CD14-positive monocyte (primary cell): Measurements from ENCODE around the gene TAS2R46. TPM values are rescaled to one million over a fixed set of nuclear protein-coding genes. Genes with fewer than 3 reads are reported as not detected.
"Not testable (repeated sequence)": the region's sequence is repeated elsewhere in the genome, so short reads cannot be mapped to it uniquely, and the experiment has no call there.

Source experiments
- DNase-seq, 3 donors: peaks; one replicate each; pipeline ENCODE4 v3.0.0-alpha.2; 2011 to 2022
- H2AFZ ChIP-seq: 2 replicates; pipeline ENCODE4 v1.6.0; 2012; ENCODE audit warnings: mild to moderate bottlenecking, low read depth, low read length, inconsistent platforms; ENCODE audit not compliant: insufficient read depth, poor library complexity, severe bottlenecking
- H3K27ac ChIP-seq, 2 donors: 1 replicate in 1 of 2; 2 replicates in 1 of 2; pipeline ENCODE4 v1.5.1; 2012 to 2013; ENCODE audit warnings: low read length in 2 of 2, control low read depth in 1 of 2, inconsistent platforms in 1 of 2, low read depth in 1 of 2, mild to moderate bottlenecking in 1 of 2
- H3K27me3 ChIP-seq, 2 donors: one replicate each; pipeline versions ENCODE4 v1.6.0 to v1.6.1; 2011 to 2013; ENCODE audit warnings: low read length in 2 of 2; ENCODE audit not compliant: control insufficient read depth in 2 of 2, insufficient read depth in 2 of 2
- H3K36me3 ChIP-seq, 2 donors: replicated peaks in 1 of 2; 1 replicate in 1 of 2; 2 replicates in 1 of 2; pipeline versions ENCODE4 v1.5.1 to v1.6.1; 2012 to 2013; ENCODE audit warnings: low read length in 2 of 2, control low read depth in 1 of 2, inconsistent platforms in 1 of 2, mild to moderate bottlenecking in 1 of 2; ENCODE audit not compliant: insufficient read depth in 2 of 2, control insufficient read depth in 1 of 2
- H3K4me1 ChIP-seq, 2 donors: 1 replicate in 1 of 2; 2 replicates in 1 of 2; pipeline versions ENCODE4 v1.5.1 to v1.6.1; 2012 to 2013; ENCODE audit warnings: low read length in 2 of 2, control low read depth in 1 of 2, inconsistent platforms in 1 of 2, mild to moderate bottlenecking in 1 of 2, moderate library complexity in 1 of 2; ENCODE audit not compliant: insufficient read depth in 2 of 2, control insufficient read depth in 1 of 2
- H3K4me2 ChIP-seq: replicated peaks from 2 replicates; pipeline ENCODE3; 2012; ENCODE audit warnings: low read length, moderate library complexity, mild to moderate bottlenecking; ENCODE audit not compliant: poor library complexity, severe bottlenecking; ENCODE audit errors: extremely low read depth
- H3K4me3 ChIP-seq, 3 experiments: fragments of 200-600 bp in 1 of 3; sonication (generic) in 1 of 3; replicated peaks in 1 of 3; 1 replicate in 2 of 3; 2 replicates in 1 of 3; pipeline ENCODE4 v1.5.1; 2011 to 2013; ENCODE audit warnings: low read length in 3 of 3, mild to moderate bottlenecking in 3 of 3, control low read depth in 2 of 3, low read depth in 2 of 3, inconsistent platforms in 1 of 3, moderate library complexity in 1 of 3
- H3K79me2 ChIP-seq: 2 replicates; pipeline ENCODE4 v1.6.0; 2012; ENCODE audit warnings: mild to moderate bottlenecking, control low read depth, inconsistent platforms, low read length, moderate library complexity; ENCODE audit not compliant: insufficient read depth
- H3K9ac ChIP-seq: 2 replicates; pipeline ENCODE4 v1.6.0; 2017; ENCODE audit warnings: low read length, mild to moderate bottlenecking; ENCODE audit not compliant: insufficient read depth, poor library complexity, severe bottlenecking
- H3K9me3 ChIP-seq, 2 donors: replicated peaks in 1 of 2; 1 replicate in 1 of 2; 2 replicates in 1 of 2; pipeline versions ENCODE4 v1.5.1 to v1.6.1; 2012 to 2013; ENCODE audit warnings: low read length in 2 of 2, control low read depth in 1 of 2; ENCODE audit not compliant: control insufficient read depth in 1 of 2, insufficient read depth in 1 of 2
- H4K20me1 ChIP-seq: 2 replicates; pipeline ENCODE4 v1.6.0; 2012; ENCODE audit warnings: mild to moderate bottlenecking, low read length, control low read depth, moderate library complexity; ENCODE audit not compliant: insufficient read depth
- H3K27ac Mint-ChIP-seq, 7 donors: one replicate each; pipeline ENCODE4 v1.8.0; 2020; ENCODE audit warnings: mild to moderate bottlenecking in 7 of 7, mixed read lengths in 7 of 7, moderate library complexity in 6 of 7, inconsistent platforms in 2 of 7
- H3K27me3 Mint-ChIP-seq, 3 donors: one replicate each; pipeline ENCODE4 v1.8.0; 2021 to 2022; ENCODE audit warnings: low read depth in 3 of 3, mild to moderate bottlenecking in 3 of 3, mixed read lengths in 3 of 3, moderate library complexity in 3 of 3, inconsistent platforms in 1 of 3
- H3K36me3 Mint-ChIP-seq, 2 donors: one replicate each; pipeline ENCODE4 v1.8.0; 2020; ENCODE audit warnings: mixed read lengths in 2 of 2, inconsistent platforms in 1 of 2, mild to moderate bottlenecking in 1 of 2
- H3K4me1 Mint-ChIP-seq: one replicate; pipeline ENCODE4 v1.8.0; 2020; ENCODE audit warnings: mild to moderate bottlenecking, mixed read lengths
- H3K4me3 Mint-ChIP-seq, 2 donors: one replicate each; pipeline ENCODE4 v1.8.0; 2020; ENCODE audit warnings: mild to moderate bottlenecking in 2 of 2, mixed read lengths in 2 of 2, moderate library complexity in 1 of 2
- H3K9me3 Mint-ChIP-seq, 7 donors: one replicate each; pipeline ENCODE4 v1.8.0; 2020 to 2022; ENCODE audit warnings: mixed read lengths in 7 of 7, mild to moderate bottlenecking in 6 of 7, moderate library complexity in 6 of 7, inconsistent platforms in 2 of 7
- WGBS: methylation state at CpG from one replicate; pipeline ENCODE4 v1.1.5; 2013; ENCODE audit warnings: missing lambda C conversion rate; ENCODE audit not compliant: insufficient coverage; 5-methylcytosine and 5-hydroxymethylcytosine counted together
- intact Hi-C, 2 donors: fragments of 100-400 bp; cut with micrococcal nuclease; formaldehyde crosslinking; loops; one replicate each; pipeline versions ENCODE4 v1.15.0 to v1.15.1; 2023
- polyA plus RNA-seq, 3 donors: library from polyadenylated mRNA; depleted of rRNA in 1 of 3; unstranded in 2 of 3; stranded (reverse) in 1 of 3; fragments of 300-500 nt in 2 of 3; fragments of >200 nt in 1 of 3; fragmentation: Illumina TruSeq in 2 of 3; gene quantifications; 1 replicate in 2 of 3; 2 replicates in 1 of 3; pipeline ENCODE4 v1.2.3, GENCODE V29; 2012 to 2021
- TF ChIP-seq, protein P1 (sequence below): fragments of 200-600 bp; IDR thresholded peaks from one replicate; pipeline ENCODE4 v1.8.0; 2022; ENCODE audit warnings: antibody characterized with exemption, mild to moderate bottlenecking

TAS2R46 gene
- polyA plus RNA-seq, 3 donors = 0.36 TPM; not detected in 2

DNA sequence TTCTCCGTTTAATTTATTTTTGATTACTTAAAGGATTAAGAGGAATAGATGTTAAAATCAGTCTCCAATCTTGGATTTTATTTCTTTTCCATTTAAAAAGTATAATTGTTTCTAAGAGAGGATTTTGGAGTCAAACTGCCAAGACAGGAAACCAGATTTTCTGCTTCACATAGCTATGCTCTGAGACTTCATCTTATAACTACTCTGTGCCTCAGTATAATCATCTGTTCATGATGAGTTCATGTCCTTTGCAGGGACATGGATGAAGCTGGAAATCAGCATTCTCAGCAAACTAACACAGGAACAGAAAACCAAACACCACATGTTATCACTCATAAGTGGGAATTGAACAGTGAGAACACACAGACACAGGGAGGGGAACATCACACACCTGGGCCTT is 21.9 kb downstream of the TAS2R46 start:
- H3K4me1 Mint-ChIP-seq = no peaks in the 10 kb centered on the region
- peaks cover 29 to 52% of the 10 kb centered on the region in 2 donors for H3K36me3 Mint-ChIP-seq
- WGBS = no CpG with 5 or more reads among the region's 1 CpG

DNA sequence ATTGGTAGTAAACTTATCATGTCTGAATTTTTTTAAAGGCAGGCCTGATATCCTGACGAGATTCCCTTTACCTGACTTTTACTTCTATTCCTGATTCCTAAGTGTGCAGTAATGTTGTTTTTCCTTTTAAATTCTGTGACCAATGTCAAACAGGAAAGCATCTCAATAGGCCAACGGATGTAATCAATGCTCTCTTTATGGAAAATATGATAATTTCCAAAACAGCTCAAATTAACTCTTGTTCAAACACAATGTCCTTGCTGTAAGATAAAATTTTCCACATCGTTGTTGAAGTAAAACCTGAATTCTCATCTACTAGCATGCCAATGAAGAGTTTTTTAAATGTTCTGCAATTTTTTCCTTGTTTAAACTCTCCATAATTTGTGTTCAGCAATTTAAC is 22.9 kb downstream of the TAS2R46 start:
- Mint-ChIP-seq H3K36me3 (peaks cover 20 to 48% of the 10 kb centered on the region in 2 donors), H3K4me1 (no peaks in the 10 kb centered on the region), H3K27ac (no peak overlapping the region), H3K4me3 (no peak overlapping the region), H3K9me3 (peaks cover 4 to 11% (median 8%) of the 10 kb centered on the region in 7 donors), H3K27me3 (peaks cover 0 to 1% (median 0%) of the 10 kb centered on the region in 3 donors)
- Histone ChIP-seq H3K36me3 (peaks cover 5 to 11% of the 10 kb centered on the region in 2 donors), H3K4me1 (no peaks in the 10 kb centered on the region), H3K4me3 (no peak overlapping the region), H3K79me2 (no peaks in the 10 kb centered on the region), H3K4me2 (no peak overlapping the region), H2AFZ (no peak overlapping the region), H4K20me1 (no peaks in the 10 kb centered on the region), H3K27me3 (no peaks in the 10 kb centered on the region), H3K9me3 (no peaks in the 10 kb centered on the region), H3K9ac (no peak overlapping the region), H3K27ac (no peak overlapping the region)
- DNase-seq = no peak
- intact Hi-C loops = no loop called here
- no CpG with 5 or more reads among the region's 3 CpGs for WGBS
- TF ChIP-seq, protein P1, sequence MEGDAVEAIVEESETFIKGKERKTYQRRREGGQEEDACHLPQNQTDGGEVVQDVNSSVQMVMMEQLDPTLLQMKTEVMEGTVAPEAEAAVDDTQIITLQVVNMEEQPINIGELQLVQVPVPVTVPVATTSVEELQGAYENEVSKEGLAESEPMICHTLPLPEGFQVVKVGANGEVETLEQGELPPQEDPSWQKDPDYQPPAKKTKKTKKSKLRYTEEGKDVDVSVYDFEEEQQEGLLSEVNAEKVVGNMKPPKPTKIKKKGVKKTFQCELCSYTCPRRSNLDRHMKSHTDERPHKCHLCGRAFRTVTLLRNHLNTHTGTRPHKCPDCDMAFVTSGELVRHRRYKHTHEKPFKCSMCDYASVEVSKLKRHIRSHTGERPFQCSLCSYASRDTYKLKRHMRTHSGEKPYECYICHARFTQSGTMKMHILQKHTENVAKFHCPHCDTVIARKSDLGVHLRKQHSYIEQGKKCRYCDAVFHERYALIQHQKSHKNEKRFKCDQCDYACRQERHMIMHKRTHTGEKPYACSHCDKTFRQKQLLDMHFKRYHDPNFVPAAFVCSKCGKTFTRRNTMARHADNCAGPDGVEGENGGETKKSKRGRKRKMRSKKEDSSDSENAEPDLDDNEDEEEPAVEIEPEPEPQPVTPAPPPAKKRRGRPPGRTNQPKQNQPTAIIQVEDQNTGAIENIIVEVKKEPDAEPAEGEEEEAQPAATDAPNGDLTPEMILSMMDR = no peak

More for the DNA sequence above, 21.9 kb downstream of the TAS2R46 start:
- H3K27me3 ChIP-seq = no peaks in the 10 kb centered on the region
- H3K9me3 ChIP-seq = no peaks in the 10 kb centered on the region
- no peak overlapping the region for H3K4me3 ChIP-seq
- Mint-ChIP-seq H3K27ac (no peak overlapping the region), H3K4me3 (no peak overlapping the region), H3K27me3 (peaks cover 0 to 1% (median 0%) of the 10 kb centered on the region in 3 donors), H3K9me3 (peaks cover 4 to 11% (median 10%) of the 10 kb centered on the region in 7 donors)
- no peaks in the 10 kb centered on the region for H3K4me1 ChIP-seq
- H4K20me1 ChIP-seq = no peaks in the 10 kb centered on the region
- no peak overlapping the region for H3K9ac ChIP-seq
- no peak overlapping the region for H2AFZ ChIP-seq
- no peak for DNase-seq
- intact Hi-C loops = no loop called here
- H3K4me2 ChIP-seq = no peak overlapping the region
- TF ChIP-seq, protein P1 = no peak
- H3K27ac ChIP-seq = no peak overlapping the region
- H3K79me2 ChIP-seq = no peaks in the 10 kb centered on the region
- H3K36me3 ChIP-seq = peaks cover 5 to 12% of the 10 kb centered on the region in 2 donors

DNA sequence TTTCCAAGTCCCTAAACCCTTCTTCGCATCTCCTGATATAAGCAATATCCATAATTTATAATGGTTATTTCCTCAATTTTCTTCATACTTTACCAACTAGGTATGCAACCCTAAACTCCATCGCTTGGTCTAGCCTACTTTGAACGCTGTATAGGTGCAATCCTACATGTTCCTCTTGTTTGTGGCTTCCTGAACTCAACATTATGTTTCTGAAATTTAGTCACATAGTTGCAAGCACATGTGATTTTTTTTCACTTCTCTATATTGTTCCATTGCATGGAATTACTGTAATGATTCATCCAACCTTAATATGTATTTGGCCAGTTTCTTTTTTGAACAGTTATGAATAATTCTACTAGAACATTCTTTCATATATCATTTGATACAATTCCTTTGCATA is 28.1 kb downstream of the TAS2R46 start:
- H3K27ac ChIP-seq, H3K4me1 Mint-ChIP-seq, H3K27me3 ChIP-seq, DNase-seq, H3K9me3 Mint-ChIP-seq, intact Hi-C loops, H3K36me3 ChIP-seq, H3K9ac ChIP-seq, H3K4me3 ChIP-seq, H4K20me1 ChIP-seq, H2AFZ ChIP-seq, H3K4me3 Mint-ChIP-seq, H3K4me1 ChIP-seq, H3K27ac Mint-ChIP-seq, H3K79me2 ChIP-seq, H3K27me3 Mint-ChIP-seq, H3K9me3 ChIP-seq, H3K4me2 ChIP-seq: not testable (repeated sequence)
- no CpG with 5 or more reads among the region's 3 CpGs for WGBS
- H3K36me3 Mint-ChIP-seq = peaks cover 17 to 38% of the 10 kb centered on the region in 2 donors
